ENCODE measurements around the gene CCDC13. TPM values are rescaled to one million over a fixed set of nuclear protein-coding genes. Genes with fewer than 3 reads are reported as not detected.

The CCDC13 gene
- polyA plus RNA-seq, 1 donor from 2014 or later = 1.1 TPM

DNA sequence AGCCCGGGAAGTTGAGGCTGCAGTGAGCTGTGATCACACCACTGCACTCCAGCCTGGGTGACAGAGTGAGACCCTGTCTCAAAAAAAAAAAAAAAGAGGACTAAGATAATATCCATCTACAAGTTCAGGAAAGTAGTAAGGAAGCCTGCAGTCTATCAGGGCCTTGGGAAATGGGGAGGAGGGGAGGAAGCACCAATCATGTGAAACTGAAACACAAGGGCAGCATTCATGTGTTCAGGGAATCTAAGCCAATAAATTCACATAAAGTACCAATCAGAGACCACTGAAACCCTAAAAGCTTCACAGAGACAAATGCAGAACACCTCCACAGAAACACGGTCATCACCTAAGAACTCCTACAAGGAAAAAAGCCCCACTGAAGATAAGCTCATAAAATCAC lies 47.6 kb downstream of the CCDC13 start:
- H3K27me3 Mint-ChIP-seq = peaks cover 9% of the 10 kb centered on the region
- H3K9me3 Mint-ChIP-seq = peaks cover 0 to under 1% (median 0%) of the 10 kb centered on the region in 3 donors
- H3K36me3 Mint-ChIP-seq = peaks cover 3% of the 10 kb centered on the region
- H3K4me1 Mint-ChIP-seq = no peaks in the 10 kb centered on the region
- no peak overlapping the region for H3K4me3 Mint-ChIP-seq
- H3K27ac Mint-ChIP-seq = no peak overlapping the region

DNA sequence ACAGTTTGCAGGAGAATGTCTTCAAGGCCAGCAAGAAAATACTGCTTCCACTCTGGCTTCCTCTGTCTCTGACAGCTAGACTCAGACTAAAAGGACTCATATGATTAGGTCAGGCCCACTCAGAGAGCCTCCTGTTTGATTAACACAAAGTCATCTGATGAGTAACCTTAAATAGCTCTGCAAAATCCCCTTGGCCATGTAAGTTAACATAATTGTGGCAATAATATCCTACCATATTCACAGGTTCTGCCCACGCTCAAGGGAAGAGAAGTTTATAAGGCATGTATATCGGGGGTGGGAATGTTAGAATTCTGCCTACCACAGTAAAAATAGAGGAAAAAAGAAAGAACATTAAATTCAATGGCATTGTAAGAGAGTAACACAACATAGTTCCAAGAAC lies 49.8 kb downstream of the CCDC13 start:
- Mint-ChIP-seq H3K4me3 (no peak overlapping the region), H3K9me3 (peaks cover 0 to 2% (median 0%) of the 10 kb centered on the region in 3 donors), H3K4me1 (no peaks in the 10 kb centered on the region), H3K36me3 (no peaks in the 10 kb centered on the region), H3K27ac (no peak overlapping the region), H3K27me3 (peaks cover 10% of the 10 kb centered on the region)

Other genes with a start within 250 kb of the CCDC13 start
- gene SEC22C, start 191.3 kb downstream of the CCDC13 start, polyA plus RNA-seq = 30.1 TPM
- gene SS18L2, start 182.4 kb downstream of the CCDC13 start, polyA plus RNA-seq = 145 TPM
- gene NKTR, start 172.6 kb downstream of the CCDC13 start, polyA plus RNA-seq = 14.7 TPM
- 0.11 TPM for gene ZBTB47, start 119.6 kb downstream of the CCDC13 start, polyA plus RNA-seq
- not detected for gene KLHL40, start 87.7 kb downstream of the CCDC13 start, polyA plus RNA-seq
- gene HHATL, start 70.5 kb downstream of the CCDC13 start, polyA plus RNA-seq = not detected
- gene HIGD1A, start 31.2 kb upstream of the CCDC13 start, polyA plus RNA-seq = 66.7 TPM
- not detected for gene ACKR2, start 36.2 kb upstream of the CCDC13 start, polyA plus RNA-seq
- gene CYP8B1, start 102.6 kb upstream of the CCDC13 start, polyA plus RNA-seq = not detected
- gene ZNF662, start 132.9 kb upstream of the CCDC13 start, polyA plus RNA-seq = not detected
- not detected for gene GASK1A, start 206.1 kb upstream of the CCDC13 start, polyA plus RNA-seq